K562 (cell line): Measurements from ENCODE around the gene ODAD4. TPM values are rescaled to one million over a fixed set of nuclear protein-coding genes. Genes with fewer than 3 reads are reported as not detected.
A peak's percentile ranks its signal among the peaks of the same experiment; 100 is the strongest.

ENCODE experiments used
- DPF2 ChIP-seq: fragments of 450-650 bp; IDR thresholded peaks from 2 replicates; pipeline ENCODE4 v1.6.1; 2016
- HDAC1 ChIP-seq, 2 experiments: fragments of 450-650 bp; IDR thresholded peaks; 2 replicates each; pipeline ENCODE4 v1.6.1; 2016 to 2017; ENCODE audit warnings: inconsistent platforms in 1 of 2, mild to moderate bottlenecking in 1 of 2, moderate library complexity in 1 of 2
- HSF4 ChIP-seq: fragments of 250-450 bp; sonication (Bioruptor Pico); IDR thresholded peaks from 2 replicates; pipeline ENCODE4 v2.1.2; 2022; ENCODE audit warnings: mild to moderate bottlenecking, moderate library complexity, borderline replicate concordance
- PKNOX1 ChIP-seq: fragments of 450-650 bp; IDR thresholded peaks from 2 replicates; pipeline ENCODE4 v1.6.1; 2016
- RBBP5 ChIP-seq: fragments of 200-600 bp; sonication (generic); IDR thresholded peaks from 2 replicates; pipeline ENCODE4 v1.6.1; 2012; ENCODE audit warnings: borderline replicate concordance, mild to moderate bottlenecking, low read length, control low read depth, inconsistent platforms; ENCODE audit not compliant: insufficient read depth, poor library complexity, severe bottlenecking
- TAF1 ChIP-seq: IDR thresholded peaks from 2 replicates; pipeline ENCODE4 v1.6.1; 2011; ENCODE audit warnings: mild to moderate bottlenecking, low read length, moderate library complexity; ENCODE audit not compliant: insufficient read depth, control insufficient read depth, severe bottlenecking; ENCODE audit errors: extremely low read depth
- ZNF143 ChIP-seq: sonication (generic); formaldehyde crosslinking; IDR thresholded peaks from 2 replicates; pipeline ENCODE4 v1.9.0; 2022; ENCODE audit warnings: mild to moderate bottlenecking, missing genetic modification reagents
- ZNF253 ChIP-seq: fragments of 250-450 bp; sonication (Bioruptor Pico); conservative IDR thresholded peaks from 2 replicates; pipeline ENCODE4 v1.6.1; 2021; ENCODE audit warnings: mild to moderate bottlenecking
- ZNF444 ChIP-seq: fragments of 250-450 bp; sonication (Bioruptor Pico); IDR thresholded peaks from 2 replicates; pipeline ENCODE4 v1.4.0; 2020; ENCODE audit warnings: mild to moderate bottlenecking, moderate library complexity
- ZNF695 ChIP-seq: fragments of 450-650 bp; formaldehyde crosslinking; IDR thresholded peaks from 2 replicates; pipeline ENCODE4 v1.4.0; 2020; ENCODE audit warnings: mild to moderate bottlenecking, moderate library complexity
- ZSCAN32 ChIP-seq: fragments of 450-650 bp; formaldehyde crosslinking; IDR thresholded peaks from 2 replicates; pipeline ENCODE4 v1.4.0; 2020; ENCODE audit warnings: mild to moderate bottlenecking, moderate library complexity
- polyA plus RNA-seq, 8 experiments: library from polyadenylated mRNA; depleted of rRNA in 4 of 8; stranded (reverse) in 5 of 8; unstranded in 3 of 8; fragments of >200 nt; fragmentation: Nextera tagmentation in 2 of 8; fragmentation: Illumina TruSeq in 1 of 8; extraction: Ambion mirVana in 2 of 8; extraction: Trizol in 1 of 8; gene quantifications; 2 replicates each; pipeline versions ENCODE4 v1.2.1 to v1.2.3, GENCODE V29; 2011 to 2014; ENCODE audit warnings: inconsistent platforms in 1 of 8, missing spikeins in 1 of 8
- total RNA-seq, 7 experiments: library from RNA; depleted of rRNA in 6 of 7; stranded (reverse); fragments of >200 nt in 6 of 7; fragmentation: Illumina TruSeq in 2 of 7; extraction: Trizol in 2 of 7; gene quantifications; 2 replicates each; pipeline versions ENCODE4 v1.2.1 to v1.2.3, GENCODE V29; 2011 to 2021; ENCODE audit warnings: low replicate concordance in 1 of 7
- TF ChIP-seq, protein P1 (sequence below), 2 experiments: fragments of 450-650 bp; IDR thresholded peaks; 2 replicates each; pipeline ENCODE4 v1.6.1; 2016; ENCODE audit warnings: mild to moderate bottlenecking in 2 of 2, borderline replicate concordance in 1 of 2, low read depth in 1 of 2, moderate library complexity in 1 of 2

ODAD4 gene
- total and polyA plus RNA-seq, 9 of the 15 experiments (the other 6 are each of a cell fraction or from before 2014, with no cell fraction given): 0.09 to 0.98 (median 0.51) TPM

GRCh38 chr17:41965694-41966462, 35.5 kb downstream of the ODAD4 start (continued):
- TF ChIP-seq, protein P1, sequence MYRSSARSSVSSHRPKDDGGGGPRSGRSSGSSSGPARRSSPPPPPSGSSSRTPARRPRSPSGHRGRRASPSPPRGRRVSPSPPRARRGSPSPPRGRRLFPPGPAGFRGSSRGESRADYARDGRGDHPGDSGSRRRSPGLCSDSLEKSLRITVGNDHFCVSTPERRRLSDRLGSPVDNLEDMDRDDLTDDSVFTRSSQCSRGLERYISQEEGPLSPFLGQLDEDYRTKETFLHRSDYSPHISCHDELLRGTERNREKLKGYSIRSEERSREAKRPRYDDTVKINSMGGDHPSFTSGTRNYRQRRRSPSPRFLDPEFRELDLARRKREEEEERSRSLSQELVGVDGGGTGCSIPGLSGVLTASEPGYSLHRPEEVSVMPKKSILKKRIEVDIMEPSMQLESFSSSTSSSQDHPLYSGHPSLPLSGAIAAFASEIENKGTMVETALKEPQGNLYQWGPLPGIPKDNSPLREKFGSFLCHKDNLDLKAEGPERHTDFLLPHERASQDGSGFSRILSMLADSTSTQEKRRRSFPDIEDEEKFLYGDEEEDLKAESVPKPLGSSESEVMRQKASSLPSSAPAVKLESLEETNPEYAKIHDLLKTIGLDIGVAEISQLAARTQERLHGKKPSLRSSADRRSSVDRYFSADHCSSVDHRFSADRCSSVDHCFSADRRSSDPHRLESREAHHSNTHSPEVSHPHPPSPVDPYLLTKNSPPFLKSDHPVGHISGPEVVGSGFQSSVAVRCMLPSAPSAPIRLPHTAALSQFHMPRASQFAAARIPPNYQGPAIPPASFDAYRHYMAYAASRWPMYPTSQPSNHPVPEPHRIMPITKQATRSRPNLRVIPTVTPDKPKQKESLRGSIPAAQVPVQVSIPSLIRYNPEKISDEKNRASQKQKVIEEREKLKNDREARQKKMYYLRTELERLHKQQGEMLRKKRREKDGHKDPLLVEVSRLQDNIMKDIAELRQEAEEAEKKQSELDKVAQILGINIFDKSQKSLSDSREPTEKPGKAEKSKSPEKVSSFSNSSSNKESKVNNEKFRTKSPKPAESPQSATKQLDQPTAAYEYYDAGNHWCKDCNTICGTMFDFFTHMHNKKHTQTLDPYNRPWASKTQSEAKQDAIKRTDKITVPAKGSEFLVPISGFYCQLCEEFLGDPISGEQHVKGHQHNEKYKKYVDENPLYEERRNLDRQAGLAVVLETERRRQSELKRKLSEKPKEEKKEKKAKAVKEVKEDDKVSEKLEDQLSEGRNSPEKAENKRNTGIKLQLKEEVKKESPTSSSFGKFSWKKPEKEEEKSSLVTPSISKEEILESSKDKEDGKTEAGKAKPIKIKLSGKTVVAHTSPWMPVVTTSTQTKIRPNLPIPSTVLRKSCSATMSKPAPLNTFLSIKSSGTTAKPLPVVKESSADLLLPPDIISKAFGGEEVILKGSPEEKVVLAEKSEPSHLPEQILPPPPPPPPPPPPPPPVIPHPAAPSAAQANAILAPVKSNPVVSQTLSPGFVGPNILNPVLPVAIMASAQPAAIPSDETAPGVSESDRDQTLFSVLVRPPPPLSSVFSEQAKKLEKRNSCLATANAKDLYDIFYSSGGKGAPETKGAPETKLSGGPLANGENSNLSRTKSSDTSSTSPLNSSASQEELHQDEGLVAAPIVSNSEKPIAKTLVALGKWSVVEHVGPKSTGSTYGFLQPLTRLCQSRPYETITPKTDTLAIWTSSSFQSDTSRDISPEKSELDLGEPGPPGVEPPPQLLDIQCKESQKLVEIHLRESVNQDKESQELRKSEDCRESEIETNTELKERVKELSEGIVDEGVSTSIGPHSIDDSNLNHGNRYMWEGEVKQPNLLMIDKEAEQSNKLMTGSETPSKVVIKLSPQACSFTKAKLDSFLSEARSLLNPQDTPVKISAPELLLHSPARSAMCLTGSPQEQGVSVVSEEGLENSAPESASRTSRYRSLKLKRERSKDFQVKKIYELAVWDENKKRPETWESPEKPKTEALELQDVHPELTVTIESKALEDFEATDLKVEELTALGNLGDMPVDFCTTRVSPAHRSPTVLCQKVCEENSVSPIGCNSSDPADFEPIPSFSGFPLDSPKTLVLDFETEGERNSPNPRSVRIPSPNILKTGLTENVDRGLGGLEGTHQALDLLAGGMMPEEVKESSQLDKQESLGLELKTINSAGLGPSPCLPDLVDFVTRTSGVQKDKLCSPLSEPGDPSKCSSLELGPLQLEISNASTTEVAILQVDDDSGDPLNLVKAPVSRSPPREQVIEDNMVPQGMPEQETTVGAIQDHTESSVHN (IDR thresholded peaks at IDR 0.05; ENCODE audit: borderline replicate concordance in 1 of 2, low read depth in 1 of 2): no peak
- TF ChIP-seq PKNOX1: peak; percentile 52
- TF ChIP-seq DPF2: peak; percentile 28; the same call in 1 of the 2 replicates
- no peak for TF ChIP-seq ZNF695
- TF ChIP-seq ZNF253 (CRISPR knock-in tag): no peak
- TF ChIP-seq RBBP5: no peak
- no peak for TF ChIP-seq ZSCAN32 (CRISPR knock-in tag)
- TF ChIP-seq ZNF143 (CRISPR knock-in tag): no peak; the same call in 1 of the 2 replicates
- TF ChIP-seq ZNF444 (CRISPR knock-in tag): no peak
- TF ChIP-seq TAF1: no peak
- peak in 1 of 2 experiments; percentile 13; a peak in 1 of 4 replicates for TF ChIP-seq HDAC1 (IDR thresholded peaks at IDR 0.05)
- TF ChIP-seq HSF4 (CRISPR knock-in tag): no peak
